Upper lobe of left lung (tissue), 6 donors: ENCODE measurements around the gene ADCY5. TPM values are rescaled to one million over a fixed set of nuclear protein-coding genes. Genes with fewer than 3 reads are reported as not detected.
A peak's percentile ranks its signal among the peaks of the same experiment; 100 is the strongest.

Experiments
- ATAC-seq, 2 donors: fragments of 200-7000 bp; cut with Tn5 transposase; one replicate each; pipeline ENCODE4 v1.9.1; 2022; ENCODE audit warnings: mild to moderate bottlenecking in 2 of 2, moderate library complexity in 2 of 2; ENCODE audit not compliant: low FRiP score in 2 of 2
- DNase-seq, 2 donors: peaks; one replicate each; pipeline ENCODE4 v3.0.0-alpha.2; 2019 to 2020
- H3K27ac ChIP-seq, 4 donors: fragments of 200-600 bp; sonication (generic); one replicate each; pipeline ENCODE4 v1.5.1; 2016 to 2019
- H3K27me3 ChIP-seq, 4 donors: fragments of 200-600 bp; sonication (generic); one replicate each; pipeline ENCODE4 v1.5.1; 2017 to 2019
- H3K36me3 ChIP-seq, 4 donors: fragments of 200-600 bp; sonication (generic); one replicate each; pipeline ENCODE4 v1.5.1; 2016 to 2019
- H3K4me1 ChIP-seq, 4 donors: fragments of 200-600 bp; sonication (generic); one replicate each; pipeline ENCODE4 v1.5.1; 2018 to 2019
- H3K4me3 ChIP-seq, 4 donors: fragments of 200-600 bp; sonication (generic); one replicate each; pipeline ENCODE4 v1.5.1; 2017 to 2019; ENCODE audit warnings: mild to moderate bottlenecking in 2 of 4, moderate library complexity in 1 of 4
- H3K9me3 ChIP-seq, 4 donors: fragments of 200-600 bp; sonication (generic); one replicate each; pipeline ENCODE4 v1.5.1; 2018 to 2019
- EP300 ChIP-seq, 4 donors: sonication (generic); formaldehyde crosslinking; IDR thresholded peaks; one replicate each; pipeline ENCODE4 v1.5.1; 2017; ENCODE audit warnings: antibody characterized with exemption in 4 of 4, control low read depth in 2 of 4
- POLR2A ChIP-seq, 4 donors: fragments of 450-650 bp; IDR thresholded peaks; one replicate each; pipeline ENCODE4 v1.5.1; 2016 to 2017; ENCODE audit warnings: antibody characterized with exemption in 4 of 4, mild to moderate bottlenecking in 2 of 4
- POLR2AphosphoS5 ChIP-seq, 2 donors: sonication (generic); formaldehyde crosslinking; IDR thresholded peaks; one replicate each; pipeline ENCODE4 v1.5.1; 2017; ENCODE audit warnings: antibody characterized with exemption in 2 of 2
- WGBS, 2 donors: methylation state at CpG; one replicate each; pipeline ENCODE4 v1.1.5; 2017 to 2018; 5-methylcytosine and 5-hydroxymethylcytosine counted together
- total RNA-seq, 6 donors: library from RNA; depleted of rRNA in 4 of 6; stranded (reverse); fragments of >200 nt in 4 of 6; gene quantifications; one replicate each; pipeline versions ENCODE4 v1.1.0 to v1.2.1, GENCODE V29; 2016 to 2021
- TF ChIP-seq, protein P1 (sequence below), 6 experiments: fragments of 450-650 bp in 4 of 6; fragments of 200-600 bp in 2 of 6; sonication (generic) in 2 of 6; IDR thresholded peaks; one replicate each; pipeline ENCODE4 v1.5.1; 2016 to 2019; ENCODE audit warnings: antibody characterized with exemption in 6 of 6
- donor health status: DM: no; HTN: no; CAD: no; lungs with moderate emphysema.
- donor health status: DM: no; HTN: yes; CAD: no; lungs with severe emphysema.

Gene ADCY5
- total RNA-seq, 6 donors from 2014 or later: 2.1 to 23.0 (median 3.2) TPM

- 87% methylated on average over 4 to 16 of the region's 16 CpGs for WGBS, 2 donors
- ATAC-seq (peak in 1 of 2 donors; percentile 42), DNase-seq (peak in 1 of 2 donors; percentile 63)
- H3K4me1 ChIP-seq: no peaks in the 10 kb centered on the region
- TF ChIP-seq, protein P1, sequence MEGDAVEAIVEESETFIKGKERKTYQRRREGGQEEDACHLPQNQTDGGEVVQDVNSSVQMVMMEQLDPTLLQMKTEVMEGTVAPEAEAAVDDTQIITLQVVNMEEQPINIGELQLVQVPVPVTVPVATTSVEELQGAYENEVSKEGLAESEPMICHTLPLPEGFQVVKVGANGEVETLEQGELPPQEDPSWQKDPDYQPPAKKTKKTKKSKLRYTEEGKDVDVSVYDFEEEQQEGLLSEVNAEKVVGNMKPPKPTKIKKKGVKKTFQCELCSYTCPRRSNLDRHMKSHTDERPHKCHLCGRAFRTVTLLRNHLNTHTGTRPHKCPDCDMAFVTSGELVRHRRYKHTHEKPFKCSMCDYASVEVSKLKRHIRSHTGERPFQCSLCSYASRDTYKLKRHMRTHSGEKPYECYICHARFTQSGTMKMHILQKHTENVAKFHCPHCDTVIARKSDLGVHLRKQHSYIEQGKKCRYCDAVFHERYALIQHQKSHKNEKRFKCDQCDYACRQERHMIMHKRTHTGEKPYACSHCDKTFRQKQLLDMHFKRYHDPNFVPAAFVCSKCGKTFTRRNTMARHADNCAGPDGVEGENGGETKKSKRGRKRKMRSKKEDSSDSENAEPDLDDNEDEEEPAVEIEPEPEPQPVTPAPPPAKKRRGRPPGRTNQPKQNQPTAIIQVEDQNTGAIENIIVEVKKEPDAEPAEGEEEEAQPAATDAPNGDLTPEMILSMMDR (IDR thresholded peaks at IDR 0.05): peak; percentile 16 to 48 (median 32)
- TF ChIP-seq POLR2A (IDR thresholded peaks at IDR 0.05) (no peak), EP300 (IDR thresholded peaks at IDR 0.05) (no peak), POLR2AphosphoS5 (IDR thresholded peaks at IDR 0.05) (no peak)
- no peaks in the 10 kb centered on the region for H3K9me3 ChIP-seq
- no peaks in the 10 kb centered on the region for H3K27me3 ChIP-seq
- H3K27ac ChIP-seq: no peak overlapping the region
- H3K4me3 ChIP-seq: no peak overlapping the region
- H3K36me3 ChIP-seq: no peaks in the 10 kb centered on the region
These were observed 162.4 kb downstream of the ADCY5 start for GRCh38 chr3:123286308-123287023.

DNA sequence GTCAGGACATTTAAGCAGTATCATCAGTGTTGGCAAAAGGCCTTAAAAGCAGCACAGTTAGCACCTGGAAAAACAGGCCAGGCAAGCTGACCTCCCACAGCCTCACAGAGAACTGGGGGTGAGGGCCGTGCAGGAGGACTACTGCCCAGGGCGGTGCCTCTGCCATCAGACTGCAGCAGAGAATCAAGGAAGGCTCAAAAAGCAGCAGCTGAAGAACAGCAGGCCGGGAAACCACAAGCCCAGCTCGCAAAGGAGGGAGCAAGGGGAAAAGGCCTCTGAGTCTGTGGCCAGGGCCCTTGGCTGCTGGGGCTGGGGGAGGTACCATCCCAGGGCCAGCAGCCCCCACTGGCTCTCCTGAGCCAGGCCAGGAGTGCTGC lies 163.0 kb downstream of the ADCY5 start:
- H3K4me3 ChIP-seq: no peak overlapping the region
- H3K4me1 ChIP-seq: no peaks in the 10 kb centered on the region
- H3K36me3 ChIP-seq: no peaks in the 10 kb centered on the region
- 70 to 78% methylated on average over 4 of the region's 4 CpGs for WGBS, 2 donors
- no peak for TF ChIP-seq EP300 (IDR thresholded peaks at IDR 0.05)
- no peak overlapping the region for H3K27ac ChIP-seq
- ATAC-seq (no peak), DNase-seq (no peak)
- no peaks in the 10 kb centered on the region for H3K27me3 ChIP-seq
- H3K9me3 ChIP-seq: no peaks in the 10 kb centered on the region

DNA sequence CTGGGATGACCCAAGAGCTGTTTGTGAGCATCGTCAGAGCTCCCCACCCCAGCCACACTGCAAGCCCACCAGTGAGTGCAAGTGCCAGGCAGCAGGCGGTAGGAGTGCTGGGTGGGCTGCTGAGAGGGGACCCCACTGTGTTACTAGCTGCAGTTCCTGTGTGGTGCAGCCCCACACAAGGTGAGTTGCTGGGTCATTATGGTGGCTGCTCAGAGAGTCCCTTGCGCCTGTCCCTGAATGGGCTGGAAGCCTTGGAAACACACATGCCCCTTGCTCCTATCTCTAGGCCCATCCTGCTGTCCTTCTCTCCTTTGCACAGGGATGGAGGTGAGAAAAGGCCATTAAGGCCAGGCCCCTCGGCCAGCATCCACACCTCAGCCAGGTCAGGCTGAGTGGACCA lies 163.4 kb downstream of the ADCY5 start:
- WGBS, 2 donors: 85 to 100% methylated on average over 2 to 4 of the region's 4 CpGs
- DNase-seq: no peak
- no peak overlapping the region for H3K27ac ChIP-seq
- ATAC-seq: no peak
- no peak overlapping the region for H3K4me3 ChIP-seq
- no peaks in the 10 kb centered on the region for H3K27me3 ChIP-seq
- no peaks in the 10 kb centered on the region for H3K4me1 ChIP-seq
- H3K9me3 ChIP-seq: no peaks in the 10 kb centered on the region
- TF ChIP-seq POLR2A (IDR thresholded peaks at IDR 0.05) (no peak), POLR2AphosphoS5 (IDR thresholded peaks at IDR 0.05) (no peak), EP300 (IDR thresholded peaks at IDR 0.05) (no peak)
- TF ChIP-seq, protein P1 (IDR thresholded peaks at IDR 0.05): no peak
- no peaks in the 10 kb centered on the region for H3K36me3 ChIP-seq

DNA sequence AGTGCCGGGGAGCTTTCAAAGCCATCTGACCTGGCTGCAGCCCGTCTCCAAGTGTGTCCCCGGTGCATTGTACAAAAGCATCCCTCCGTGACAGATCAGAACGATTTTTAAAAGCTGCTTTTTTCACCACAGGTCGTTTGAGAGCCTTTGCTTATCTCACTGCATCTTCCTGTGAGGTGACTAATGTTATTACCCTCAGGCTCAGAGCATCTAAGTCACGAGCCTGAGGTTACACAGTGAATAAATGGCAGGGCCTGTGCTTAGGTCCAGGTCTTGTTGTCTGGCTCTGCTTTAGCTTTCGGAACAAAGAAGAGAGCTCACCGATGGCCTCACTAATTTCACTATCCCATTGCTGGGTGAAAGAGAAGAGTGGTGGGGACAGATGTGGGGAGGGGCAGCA lies 163.8 kb downstream of the ADCY5 start:
- no peaks in the 10 kb centered on the region for H3K9me3 ChIP-seq
- TF ChIP-seq, protein P1 (IDR thresholded peaks at IDR 0.05): no peak
- TF ChIP-seq EP300 (IDR thresholded peaks at IDR 0.05) (no peak), POLR2AphosphoS5 (IDR thresholded peaks at IDR 0.05) (no peak), POLR2A (IDR thresholded peaks at IDR 0.05) (no peak)
- H3K27me3 ChIP-seq: no peaks in the 10 kb centered on the region
- ATAC-seq: no peak
- DNase-seq: no peak
- no peaks in the 10 kb centered on the region for H3K36me3 ChIP-seq
- no peaks in the 10 kb centered on the region for H3K4me1 ChIP-seq
- no peak overlapping the region for H3K4me3 ChIP-seq
- WGBS, 2 donors: 67 to 80% methylated on average over 6 to 9 of the region's 9 CpGs
- no peak overlapping the region for H3K27ac ChIP-seq

DNA sequence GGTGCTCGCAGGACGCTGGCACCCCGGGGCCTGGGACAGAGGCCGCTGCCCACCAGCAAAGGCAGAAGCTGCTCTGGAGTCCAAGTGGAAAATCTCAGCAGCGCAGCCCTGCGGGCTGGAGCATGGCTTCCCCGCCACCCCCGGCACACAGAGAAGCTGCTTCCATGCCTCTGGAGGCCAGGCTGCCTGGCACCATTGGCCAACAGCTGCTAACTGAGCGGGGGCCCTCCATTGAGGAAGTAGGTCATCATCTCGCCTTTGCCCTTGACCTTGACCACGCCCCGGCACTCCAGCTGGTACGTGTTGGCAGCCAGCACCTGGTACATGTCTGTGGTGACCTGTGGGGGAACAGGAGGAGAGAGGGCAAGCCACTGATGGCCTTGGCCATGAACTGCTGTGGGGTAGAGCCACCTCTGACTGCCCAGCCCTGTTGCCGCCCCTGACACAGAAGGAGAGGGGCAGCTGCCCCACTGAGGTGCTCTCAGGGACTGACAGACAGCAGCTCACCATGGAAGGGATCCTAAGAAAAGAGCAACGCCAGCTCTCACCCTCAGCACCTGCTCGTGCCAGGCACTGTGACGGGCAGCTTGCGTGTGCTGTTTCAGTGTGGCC lies 164.4 kb downstream of the ADCY5 start:
- no peak overlapping the region for H3K27ac ChIP-seq
- no peaks in the 10 kb centered on the region for H3K9me3 ChIP-seq
- no peak overlapping the region for H3K4me3 ChIP-seq
- WGBS, 2 donors: 75 to 87% methylated on average over 8 to 18 of the region's 18 CpGs
- no peak for ATAC-seq
- H3K4me1 ChIP-seq: no peaks in the 10 kb centered on the region
- peak in 1 of 2 donors; percentile 84 for DNase-seq
- TF ChIP-seq, protein P1 (IDR thresholded peaks at IDR 0.05): no peak
- TF ChIP-seq POLR2AphosphoS5 (IDR thresholded peaks at IDR 0.05): no peak
- no peak for TF ChIP-seq POLR2A (IDR thresholded peaks at IDR 0.05)
- TF ChIP-seq EP300 (IDR thresholded peaks at IDR 0.05): no peak
- no peaks in the 10 kb centered on the region for H3K36me3 ChIP-seq
- no peaks in the 10 kb centered on the region for H3K27me3 ChIP-seq
